ENCODE results near the gene VAPB.
A peak's percentile ranks its signal among the peaks of the same experiment; 100 is the strongest.

Gene VAPB

GRCh38 chr20:58463256-58463655 is 74.2 kb downstream of the VAPB start:
- no peak for DNase-seq (ENCODE audit: low spot score)

DNA sequence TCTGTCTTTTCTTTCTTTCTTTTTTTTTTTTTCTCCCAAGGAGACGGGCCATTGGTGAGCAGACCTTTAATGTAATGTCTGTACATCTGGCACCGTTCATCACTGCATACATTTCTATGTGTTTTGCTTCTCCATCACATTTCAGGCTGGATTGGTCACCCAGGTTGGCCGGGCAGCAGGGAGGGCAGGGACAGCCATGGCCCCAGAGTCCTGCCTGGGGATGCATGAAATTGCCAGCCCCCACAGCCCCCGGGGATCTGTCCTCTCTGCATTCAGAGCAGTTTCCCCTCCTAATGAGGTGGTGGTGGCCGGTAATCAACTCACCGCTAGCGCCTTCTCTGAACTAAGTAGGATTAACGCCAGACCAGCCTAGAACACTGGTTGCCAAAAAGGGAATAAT is 75.8 kb downstream of the VAPB start:
- DNase-seq (ENCODE audit: low spot score) = no peak

DNA sequence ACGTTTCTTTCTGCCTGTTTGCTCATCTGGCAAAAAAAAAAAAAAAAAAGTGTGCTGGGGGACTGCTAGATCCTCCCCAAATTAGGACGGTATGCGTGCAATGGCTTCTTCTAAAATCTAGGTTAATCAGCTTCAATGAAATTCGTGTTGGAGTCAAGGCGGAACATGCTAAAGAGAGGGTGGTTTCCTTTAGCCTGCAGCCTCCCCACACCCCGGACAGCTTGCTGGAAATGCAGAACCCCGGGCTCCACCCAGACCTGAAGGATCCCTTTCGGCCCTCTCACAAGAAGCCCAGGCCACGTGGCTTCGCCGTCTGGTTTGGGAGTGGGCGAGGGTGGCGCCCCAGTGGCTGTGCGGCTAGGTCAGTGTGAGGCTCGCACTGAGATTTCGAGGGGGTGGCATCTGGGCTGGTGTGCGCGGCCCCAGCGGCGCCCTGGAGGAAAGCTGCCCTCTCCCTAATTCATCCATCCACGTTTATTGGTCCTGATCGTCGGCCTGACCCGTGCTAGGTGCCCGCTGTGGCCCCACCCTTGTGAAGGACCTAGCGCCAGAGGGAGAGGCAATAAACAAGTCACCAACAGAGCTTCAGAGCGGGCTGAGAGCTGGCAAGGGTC is 77.2 kb downstream of the VAPB start:
- no peak for DNase-seq (ENCODE audit: low spot score)

- DNase-seq (ENCODE audit: low spot score) = no peak
These were observed 77.9 kb downstream of the VAPB start for GRCh38 chr20:58466729-58467571.

GRCh38 chr20:58467572-58468527 is 78.8 kb downstream of the VAPB start:
- DNase-seq (ENCODE audit: low spot score) = no peak

- no peak for DNase-seq (ENCODE audit: low spot score)
These were observed 80.6 kb downstream of the VAPB start for GRCh38 chr20:58469616-58470015.

GRCh38 chr20:58470336-58471192 is 81.5 kb downstream of the VAPB start:
- no peak for DNase-seq (ENCODE audit: low spot score)

GRCh38 chr20:58471193-58472164 is 82.5 kb downstream of the VAPB start:
- peak; percentile 85 for DNase-seq (ENCODE audit: low spot score)

DNA sequence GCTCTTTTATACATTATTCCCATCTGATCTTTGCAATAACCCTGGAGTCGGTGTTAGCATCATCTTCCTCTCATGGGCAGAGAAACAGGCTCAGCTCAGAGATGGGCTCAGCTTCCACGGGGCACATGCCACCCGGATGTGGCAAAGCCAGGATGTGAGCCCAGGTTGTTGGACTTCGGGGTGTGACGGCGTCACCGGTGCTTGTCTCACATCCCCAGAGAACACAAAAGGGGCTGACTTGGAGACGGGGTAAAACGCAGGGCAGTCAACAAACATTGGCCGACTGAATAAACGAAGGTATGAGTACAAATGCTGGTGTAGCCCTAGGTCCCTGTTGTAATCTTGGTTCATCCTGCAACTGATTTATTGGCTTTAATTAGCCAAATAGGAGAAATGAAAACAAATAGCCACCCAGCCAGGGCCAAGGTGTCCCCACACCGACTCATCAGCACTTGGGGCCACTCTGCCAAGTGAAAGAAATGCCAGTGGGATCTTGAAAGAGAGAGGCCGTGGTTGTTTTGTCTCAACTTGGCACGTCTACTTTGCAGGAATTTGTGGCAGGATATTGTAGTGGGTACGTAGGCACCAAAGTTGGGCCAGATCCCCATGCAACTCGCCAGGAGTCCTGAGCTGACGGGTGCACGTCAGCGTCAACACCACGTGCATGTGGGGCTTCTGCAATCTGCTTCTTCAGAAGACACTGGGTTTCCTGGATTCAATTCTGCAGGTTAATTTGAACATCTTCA is 83.4 kb downstream of the VAPB start:
- no peak for DNase-seq (ENCODE audit: low spot score)

DNA sequence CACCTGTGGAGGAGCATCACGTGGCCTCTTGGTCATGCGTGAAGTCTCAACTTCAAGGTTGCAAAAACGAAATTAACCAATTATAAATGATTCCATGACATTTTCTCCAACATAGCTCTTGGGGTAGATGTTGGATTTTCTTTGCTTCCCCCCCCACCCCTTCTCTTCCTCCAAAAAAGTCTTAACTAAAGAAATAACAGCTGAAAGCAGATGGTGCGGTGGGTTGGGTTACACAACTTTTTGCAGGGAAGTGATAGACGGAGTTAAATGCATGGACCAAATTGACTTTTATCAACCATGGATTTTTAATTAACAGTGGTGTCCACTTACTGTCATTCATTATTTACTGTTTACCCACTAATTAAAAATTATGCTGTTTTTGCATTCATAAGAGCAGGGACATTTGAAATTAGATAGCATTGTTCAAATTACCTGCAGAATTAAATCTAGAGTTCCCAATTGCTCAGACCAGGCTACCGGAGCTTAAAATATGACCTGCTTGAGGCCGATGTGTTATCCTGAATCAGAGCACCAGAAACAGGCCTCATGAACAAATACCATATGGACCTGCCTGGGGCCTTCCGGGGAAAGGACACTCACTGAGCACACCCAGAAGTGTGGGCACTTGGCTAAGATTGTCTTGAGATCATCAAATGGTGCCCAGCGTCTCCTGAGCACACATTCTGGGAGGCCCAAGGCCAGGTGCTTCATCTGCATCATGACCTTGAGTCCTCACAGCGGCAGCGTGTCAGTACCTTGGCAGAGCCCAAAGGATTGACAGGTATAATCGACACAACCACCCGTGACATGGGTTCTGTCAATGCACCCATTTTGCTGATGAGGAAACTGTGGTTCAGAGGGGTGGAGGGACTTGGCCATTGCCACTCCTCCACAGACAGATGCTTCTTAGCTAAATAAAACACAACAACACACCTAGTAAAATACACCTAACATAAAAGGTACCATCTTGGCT is 84.7 kb downstream of the VAPB start:
- DNase-seq (ENCODE audit: low spot score) = no peak

DNA sequence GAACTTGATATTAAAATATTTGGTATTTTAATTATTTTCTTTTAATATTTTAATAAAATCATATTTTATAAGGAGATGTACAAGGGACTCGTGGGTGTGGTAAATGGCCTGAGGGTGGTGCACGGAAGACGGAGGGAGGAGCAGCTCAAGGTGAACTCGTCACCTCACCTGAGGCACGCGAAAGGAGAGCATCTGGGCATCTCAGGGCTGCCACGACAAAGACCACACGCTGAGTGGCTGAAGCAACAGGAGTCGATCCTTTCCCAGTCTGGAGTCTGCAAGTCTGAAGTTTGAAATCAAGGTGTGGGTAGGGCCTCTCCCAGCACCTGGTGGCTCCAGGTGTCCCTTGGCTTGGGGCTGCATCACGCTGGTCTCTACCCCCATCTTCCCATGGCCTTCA is 86.4 kb downstream of the VAPB start:
- DNase-seq (ENCODE audit: low spot score) = no peak

DNA sequence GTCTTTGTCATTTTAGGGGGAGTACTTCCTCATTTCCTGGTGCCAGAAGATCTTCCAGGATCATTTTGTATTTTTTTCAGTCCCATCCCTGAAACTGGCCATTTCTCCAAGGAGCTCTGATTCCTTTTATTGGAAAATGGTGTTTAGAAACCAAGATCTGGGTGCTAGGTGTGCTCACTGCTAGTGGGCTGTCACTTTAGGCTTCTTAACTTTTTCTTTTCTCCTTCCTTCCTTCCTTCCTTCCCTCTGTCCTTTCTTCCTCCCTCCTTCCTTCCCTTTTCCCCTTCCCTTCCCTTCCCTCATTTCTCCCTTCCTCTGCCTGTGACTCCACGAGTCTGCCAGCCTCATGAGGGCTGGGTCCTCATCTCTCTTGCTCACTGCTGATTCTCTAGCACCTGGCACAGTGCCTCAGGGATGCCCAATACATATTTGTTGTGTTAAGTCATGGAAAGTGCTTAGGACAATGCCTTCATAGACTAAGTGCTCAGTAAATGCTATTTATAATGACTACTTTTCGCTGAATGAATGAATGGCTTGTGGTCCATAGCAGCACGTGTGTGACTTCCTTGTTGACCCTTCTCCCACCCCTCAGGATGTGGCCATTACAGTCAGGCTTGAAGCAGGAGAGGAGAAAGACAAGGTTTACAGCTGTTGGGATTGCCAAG is 89.2 kb downstream of the VAPB start:
- DNase-seq (ENCODE audit: low spot score) = no peak

DNA sequence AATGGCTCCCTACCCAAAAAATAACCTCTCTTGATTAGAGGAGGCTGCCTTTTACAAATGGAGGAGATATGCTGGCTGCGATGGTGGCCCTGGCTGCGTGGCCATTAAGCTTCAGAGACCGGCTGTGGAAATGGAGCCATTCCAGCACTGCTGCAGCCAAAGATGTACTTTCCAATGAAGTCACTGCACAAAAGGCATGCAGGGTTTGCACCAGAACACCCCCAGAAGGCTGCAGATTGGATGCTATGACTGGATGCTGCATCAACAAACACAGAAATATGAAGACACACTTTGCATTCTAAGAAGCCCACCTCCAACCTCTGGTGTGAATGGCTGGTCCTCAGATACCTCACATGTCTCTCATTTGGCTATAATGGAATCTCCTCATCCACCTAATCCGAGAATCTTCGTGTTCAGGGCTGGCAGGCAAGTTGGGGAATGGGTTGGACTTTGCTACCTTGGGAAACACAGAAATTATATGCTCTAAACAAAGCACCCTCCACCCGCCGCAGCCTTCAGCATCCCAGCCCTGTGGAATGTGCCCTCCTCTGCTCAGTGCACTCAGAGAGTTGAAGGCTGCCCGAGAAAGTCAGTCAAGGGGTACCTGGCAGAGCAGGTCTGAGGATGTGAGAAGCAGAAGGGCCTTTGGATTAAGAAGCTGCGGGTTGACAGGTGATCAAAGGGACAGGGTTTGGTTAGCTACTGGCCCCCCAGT is 90.9 kb downstream of the VAPB start:
- no peak for DNase-seq (ENCODE audit: low spot score)

DNA sequence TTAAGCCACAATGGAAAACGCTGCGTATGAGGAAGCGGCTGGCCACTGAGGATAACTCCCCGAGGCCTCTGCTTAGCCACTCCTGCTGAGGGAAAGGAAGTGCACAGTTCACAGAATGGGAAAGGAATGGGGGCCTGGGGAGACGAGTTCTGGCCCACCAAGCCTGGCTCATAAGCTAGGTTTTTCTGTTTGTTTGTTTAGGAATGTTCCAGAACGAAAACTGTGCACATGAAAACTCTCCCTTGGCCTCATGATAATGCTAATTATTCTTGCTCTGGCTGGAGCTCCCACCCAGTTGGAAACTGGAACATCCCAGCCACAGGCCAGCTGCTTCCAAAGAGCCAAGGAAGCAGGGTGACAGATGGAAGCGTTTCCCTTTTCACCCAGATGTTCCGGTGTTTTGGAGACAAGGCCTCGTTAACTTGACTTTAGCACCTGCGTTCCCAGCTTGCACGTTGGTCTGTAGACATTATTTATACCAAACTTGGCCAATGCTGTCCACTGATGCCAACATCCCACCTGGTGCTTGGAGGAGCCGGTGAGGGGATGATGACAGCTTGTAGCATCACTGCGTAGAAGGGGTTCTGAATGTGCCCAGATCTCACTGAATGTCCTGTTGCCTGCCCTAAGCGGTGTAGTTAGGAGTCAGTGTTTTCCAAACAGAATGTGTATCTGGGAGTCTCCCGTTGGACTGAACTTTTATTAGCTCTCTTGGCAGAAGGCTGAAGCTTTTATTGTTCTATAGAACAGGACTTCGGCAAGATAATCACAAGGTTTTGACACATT is 91.7 kb downstream of the VAPB start:
- DNase-seq (ENCODE audit: low spot score) = no peak

DNA sequence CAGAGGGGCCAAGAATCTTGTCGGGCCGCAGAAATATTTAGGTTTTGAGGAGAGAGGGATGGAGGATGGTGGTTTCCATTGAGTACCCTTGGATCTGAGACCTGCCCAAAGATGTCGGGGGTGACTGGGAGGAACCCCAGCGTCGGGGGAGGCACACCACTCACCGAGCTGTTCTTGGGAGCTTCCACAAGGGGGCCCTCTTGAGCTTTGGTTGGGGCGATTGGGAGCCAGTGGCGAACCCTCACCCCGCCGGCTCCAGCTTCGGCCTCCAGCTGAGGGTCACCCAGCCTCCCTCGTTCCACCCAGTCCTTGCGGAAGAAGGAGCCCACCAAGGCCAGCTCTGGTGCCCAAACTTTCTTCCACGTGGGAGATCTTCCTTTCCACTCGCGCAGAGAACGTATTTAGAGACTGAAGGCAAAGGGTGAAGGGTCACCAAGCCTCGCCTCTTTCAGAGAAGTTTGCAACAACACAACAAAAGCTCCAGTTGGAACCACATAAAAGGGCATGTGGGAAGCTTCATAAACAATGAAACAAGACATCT is 92.5 kb downstream of the VAPB start:
- DNase-seq (ENCODE audit: low spot score) = no peak

GRCh38 chr20:58482416-58482815 is 93.4 kb downstream of the VAPB start:
- no peak for DNase-seq (ENCODE audit: low spot score)
